GM21360 (cell line): Measurements from ENCODE around the gene PRRG1.
"Not testable (repeated sequence)": the region's sequence is repeated elsewhere in the genome, so short reads cannot be mapped to it uniquely, and the experiment has no call there.

Experiments used
- ATAC-seq: cut with Tn5 transposase; IDR thresholded peaks from one replicate; pipeline ENCODE4 v1.9.1; 2021; ENCODE audit warnings: mild to moderate bottlenecking, moderate library complexity; ENCODE audit not compliant: unreplicated experiment

The PRRG1 gene

DNA sequence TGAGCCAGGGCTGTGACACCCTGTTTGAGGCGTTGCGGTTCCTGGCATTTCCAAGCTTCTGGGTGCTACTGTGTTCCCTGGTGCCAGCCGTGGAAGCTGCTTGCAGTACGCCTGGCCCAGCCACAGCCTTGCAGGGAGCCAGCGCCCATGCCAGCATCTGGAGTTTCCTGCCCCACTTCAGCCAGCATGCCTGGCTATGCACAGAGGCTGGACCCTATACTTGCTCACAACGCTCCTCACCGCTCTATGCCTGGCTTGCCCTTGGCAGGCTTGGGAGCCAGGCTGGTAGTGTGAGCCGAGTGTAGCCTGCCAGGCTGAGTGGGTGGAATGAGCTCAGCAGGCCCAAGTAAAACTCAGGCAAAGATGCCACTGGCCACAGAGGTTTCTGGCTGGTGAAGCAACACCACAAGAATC, 22.4 kb downstream of the PRRG1 start:
- ATAC-seq = no peak

DNA sequence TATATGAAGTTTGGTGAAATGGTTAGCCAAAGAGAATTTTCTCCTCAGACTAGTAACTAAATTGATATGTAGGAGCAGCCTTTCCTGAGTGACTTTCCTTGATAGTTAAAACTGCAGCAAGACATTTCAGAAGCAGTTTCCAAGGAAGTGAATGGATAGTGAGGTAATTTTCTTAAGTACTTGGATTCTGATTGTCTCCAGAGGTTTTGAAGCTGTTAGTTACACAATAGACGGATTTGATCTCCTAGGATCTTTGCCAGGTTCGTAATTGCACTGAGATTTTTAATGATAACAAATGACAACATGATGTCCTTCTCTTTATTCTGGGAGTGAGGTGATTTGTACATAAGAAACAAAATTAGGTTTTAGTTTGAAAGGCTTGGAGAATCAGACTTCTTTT, 29.2 kb downstream of the PRRG1 start:
- ATAC-seq = no peak

DNA sequence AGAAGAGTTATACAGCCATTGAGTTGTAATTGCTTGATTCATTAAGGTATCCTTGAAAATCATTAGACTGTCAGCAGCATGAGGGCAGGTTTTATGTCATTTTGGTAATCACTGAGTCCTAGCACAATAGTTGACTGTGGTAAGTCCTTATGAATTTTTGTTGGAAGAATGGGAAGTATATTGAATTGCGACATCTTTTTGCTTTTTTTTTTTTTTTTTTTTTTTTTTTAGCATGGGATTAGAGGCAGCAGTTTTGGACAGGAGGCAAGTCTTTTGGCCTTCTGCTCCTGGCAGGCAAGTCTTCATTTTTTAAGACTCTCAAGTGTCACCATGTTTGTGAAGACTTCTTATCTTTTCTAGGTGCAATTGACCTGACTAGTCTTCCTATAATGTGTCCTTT, 29.7 kb downstream of the PRRG1 start:
- ATAC-seq = no peak

DNA sequence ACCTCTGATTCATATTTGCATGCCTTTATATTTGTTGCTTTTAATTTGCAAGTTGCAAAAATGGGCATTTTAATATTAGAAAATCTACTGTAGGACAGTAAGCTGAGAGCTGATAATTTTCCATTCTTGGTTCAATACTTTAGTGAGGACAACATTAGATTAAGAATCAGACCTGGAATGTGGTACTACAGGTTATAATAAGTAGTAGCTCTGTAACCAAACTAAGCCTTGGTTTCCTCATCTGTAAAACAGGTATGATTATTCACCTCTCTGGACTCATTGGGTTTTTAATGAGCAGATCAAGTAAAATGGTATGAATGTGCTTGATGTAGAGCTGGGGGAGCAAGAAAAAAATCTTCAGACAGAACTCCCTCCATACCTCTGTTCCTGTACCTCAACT, 31.1 kb downstream of the PRRG1 start:
- no peak for ATAC-seq

DNA sequence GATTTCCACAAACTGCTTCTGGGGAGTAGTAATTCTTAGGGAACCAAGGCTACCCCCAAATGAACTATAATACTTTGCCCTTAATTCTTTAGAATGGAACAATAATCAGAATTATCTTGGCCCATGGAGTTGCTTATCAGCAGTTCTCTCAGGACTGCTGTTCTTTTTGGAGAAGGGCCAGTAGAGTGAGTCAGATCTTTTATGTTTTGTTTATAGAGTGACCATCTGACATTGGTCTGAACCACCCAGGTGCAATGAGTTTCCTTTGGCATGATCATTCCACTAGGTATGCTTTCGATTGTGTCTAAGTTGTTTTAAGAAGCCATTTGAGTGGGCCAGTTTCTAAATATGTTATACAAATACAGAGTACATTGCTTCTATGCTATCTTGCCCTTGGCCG, 31.8 kb downstream of the PRRG1 start:
- ATAC-seq = no peak

DNA sequence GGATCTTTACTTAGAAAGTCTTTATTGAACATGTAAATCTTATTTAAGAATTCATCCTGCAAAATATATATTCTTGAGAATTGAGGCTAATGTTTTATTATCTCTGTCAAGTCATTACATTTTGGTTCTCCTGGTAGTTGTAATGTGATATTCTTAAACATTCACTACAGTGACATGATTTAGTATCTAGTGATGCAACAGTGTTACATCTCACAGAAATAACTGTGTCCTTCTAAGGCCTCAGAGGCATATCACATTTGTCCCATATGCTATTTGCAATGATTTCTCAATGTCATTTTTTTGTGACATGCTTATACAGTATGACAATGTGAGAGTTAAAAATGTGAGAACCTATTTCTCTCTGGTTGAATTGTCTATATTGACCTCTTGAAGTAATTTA, 34.1 kb downstream of the PRRG1 start:
- no peak for ATAC-seq

DNA sequence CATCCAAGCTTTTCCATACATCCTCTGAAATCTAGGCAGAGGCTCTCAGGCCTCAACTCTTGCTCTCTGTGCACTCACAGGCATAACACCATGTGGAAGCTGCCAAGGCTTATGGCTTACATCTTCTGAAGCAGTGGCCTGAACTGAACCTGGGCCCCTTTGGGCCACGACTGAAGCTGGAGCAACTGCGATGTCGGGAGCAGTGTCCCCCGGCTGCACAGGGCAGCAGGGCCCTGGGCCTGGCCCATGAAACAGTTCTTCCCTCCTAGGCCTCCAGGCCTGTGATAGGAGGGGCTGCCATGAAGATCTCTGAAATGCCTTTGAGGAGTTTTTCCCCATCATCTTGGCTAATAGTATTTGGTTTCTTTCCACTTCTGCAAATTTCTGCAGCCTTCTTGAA, 39.2 kb downstream of the PRRG1 start:
- ATAC-seq = no peak

DNA sequence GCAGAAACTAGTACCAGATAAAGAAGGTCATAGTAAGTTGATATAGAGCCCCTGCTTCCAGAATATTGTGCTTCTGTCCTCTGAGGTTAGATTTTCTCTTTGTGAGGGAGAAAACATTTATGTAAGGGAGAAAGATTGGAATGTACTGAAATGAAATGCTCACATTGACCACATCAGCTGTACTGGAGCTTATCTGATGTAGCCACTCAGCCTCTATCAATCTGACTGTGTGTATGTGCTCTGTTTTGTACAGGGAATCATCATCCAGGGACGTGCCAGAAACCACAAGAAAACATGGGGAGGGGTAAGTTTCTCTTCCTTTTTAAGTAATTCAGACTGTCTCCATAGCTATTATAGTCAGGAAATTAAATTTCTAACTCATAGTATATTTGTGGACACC, 56.8 kb downstream of the PRRG1 start:
- no peak for ATAC-seq

DNA sequence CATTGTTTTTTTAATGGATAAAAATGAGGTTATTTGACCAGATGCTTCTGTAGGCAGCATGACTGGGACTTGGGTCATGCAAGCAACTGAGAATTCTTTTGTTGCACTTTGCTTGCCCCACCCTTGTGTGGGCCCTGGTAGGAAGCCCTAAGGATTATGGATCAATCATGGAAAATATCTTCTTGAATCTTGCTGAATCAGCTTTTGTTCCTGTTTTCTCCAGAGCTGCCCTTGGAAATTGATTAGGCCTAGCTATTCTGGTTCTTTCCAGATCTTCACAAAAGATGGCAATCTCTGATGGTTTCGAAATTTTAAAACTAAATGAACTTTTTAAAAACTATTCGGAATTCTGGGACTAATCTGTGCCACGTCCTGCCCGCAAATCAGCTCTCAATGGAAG, 58.6 kb downstream of the PRRG1 start:
- ATAC-seq = no peak

DNA sequence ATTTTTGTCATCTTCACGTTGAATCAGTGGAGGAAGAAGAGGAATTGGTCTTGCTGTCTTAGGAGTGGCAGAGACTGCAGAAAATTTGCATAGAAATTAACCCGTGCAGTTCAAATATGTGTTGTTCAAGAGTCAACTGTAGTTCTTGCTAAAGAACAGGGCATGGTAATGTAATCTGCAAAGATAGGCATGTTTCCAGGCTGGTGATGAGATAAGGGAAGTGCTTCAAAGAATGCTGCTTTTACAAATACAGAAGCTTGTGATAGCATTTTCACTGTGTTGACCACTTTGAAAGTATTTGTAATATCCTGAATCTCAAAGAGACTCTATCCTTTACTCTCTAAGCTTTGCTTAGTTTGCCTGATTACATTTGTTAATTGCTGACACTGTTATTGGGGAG, 60.1 kb downstream of the PRRG1 start:
- ATAC-seq = no peak

DNA sequence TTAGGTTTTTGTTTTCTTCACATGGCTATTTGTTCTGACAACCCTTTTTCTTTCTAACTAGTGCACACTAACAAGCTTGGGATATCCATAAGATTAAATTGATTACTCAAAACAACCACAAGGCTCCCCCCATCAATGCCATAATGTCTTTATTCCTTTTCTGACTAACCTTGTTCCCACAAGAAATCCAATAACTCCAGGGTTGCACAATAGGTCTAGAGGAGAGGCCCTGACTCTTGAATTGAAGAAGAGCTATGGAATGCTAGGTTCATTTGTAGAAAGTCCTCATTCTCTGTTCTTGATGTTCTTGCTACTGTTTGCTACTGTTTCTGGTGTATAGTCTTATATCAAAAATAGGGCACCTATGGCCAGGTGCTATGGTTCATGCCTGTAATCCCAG, 71.0 kb downstream of the PRRG1 start:
- ATAC-seq = no peak

DNA sequence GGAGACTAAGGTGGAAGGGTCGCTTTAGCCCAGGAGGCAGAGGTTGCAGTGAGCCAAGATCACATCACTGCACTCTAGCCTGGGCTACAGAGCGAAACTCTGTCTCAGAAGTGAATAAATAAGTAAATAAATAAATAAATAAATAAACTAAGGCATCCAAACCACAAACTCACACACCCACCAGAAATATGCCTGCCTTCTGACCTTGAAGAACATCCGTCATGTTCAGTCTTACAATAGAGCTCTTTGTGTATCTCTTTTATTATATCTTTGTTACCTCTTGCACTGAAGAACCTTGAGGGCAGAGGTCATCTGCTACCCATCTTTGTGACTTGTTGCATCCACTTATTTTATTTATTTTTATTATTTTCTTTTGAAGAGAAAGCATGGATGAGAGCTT, 71.6 kb downstream of the PRRG1 start:
- no peak for ATAC-seq

DNA sequence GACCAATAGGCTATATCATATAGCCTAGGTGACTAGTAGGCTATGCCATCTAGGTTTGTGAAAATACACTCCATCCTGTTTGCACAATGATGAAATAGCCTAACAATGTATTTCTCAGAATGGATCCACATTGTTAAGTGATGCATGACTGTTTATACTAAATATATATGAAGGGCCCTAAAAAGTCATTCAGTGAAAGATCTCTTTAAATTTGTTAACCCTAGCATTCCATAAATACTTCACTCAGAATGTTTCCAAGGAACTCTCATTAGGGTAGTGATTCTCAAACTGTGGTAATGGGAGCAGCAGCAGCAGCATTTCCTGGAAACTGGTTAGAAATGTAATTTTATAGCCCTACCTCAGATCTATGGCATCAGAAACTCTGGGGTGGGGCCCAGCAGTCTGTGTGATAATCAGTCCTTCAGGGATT, 74.9 kb downstream of the PRRG1 start:
- no peak for ATAC-seq

DNA sequence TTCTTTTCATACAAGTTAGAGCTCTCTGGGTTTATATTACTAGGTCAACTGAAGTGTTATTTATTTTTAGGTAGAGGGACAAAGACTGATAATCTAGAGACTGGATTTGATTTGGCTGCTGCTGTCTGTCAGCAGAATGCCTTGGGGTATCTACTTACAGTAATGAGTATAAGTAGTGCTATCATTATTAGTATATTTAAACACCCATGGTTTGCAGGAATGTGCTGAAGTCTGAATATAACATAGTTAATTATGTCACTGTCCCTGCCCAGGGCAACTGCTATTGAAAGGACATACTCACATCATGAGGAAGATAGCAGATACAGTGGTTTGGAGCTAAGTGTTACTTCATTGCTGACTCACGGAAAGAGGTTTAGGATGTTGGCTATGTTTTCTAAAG, 76.2 kb downstream of the PRRG1 start:
- no peak for ATAC-seq

DNA sequence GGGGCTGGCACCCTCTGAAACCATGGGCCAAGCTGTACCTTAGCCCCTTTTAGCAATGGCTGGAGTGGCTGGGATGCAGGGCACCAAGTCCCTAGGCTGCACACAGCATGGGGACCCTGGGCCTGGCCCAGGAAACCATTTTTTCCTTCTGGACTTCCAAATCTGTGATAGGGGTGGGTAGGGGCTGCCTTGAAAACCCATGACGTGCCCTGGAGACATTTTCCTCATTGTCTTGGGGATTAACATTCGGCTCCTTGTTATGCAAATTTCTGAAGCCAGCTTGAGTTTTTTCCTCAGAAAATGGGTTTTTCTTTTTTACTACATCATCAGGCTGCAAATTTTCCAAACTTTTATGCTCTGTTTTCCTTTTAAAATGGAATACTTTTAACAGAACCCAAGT, 79.8 kb downstream of the PRRG1 start:
- not testable (repeated sequence) for ATAC-seq

DNA sequence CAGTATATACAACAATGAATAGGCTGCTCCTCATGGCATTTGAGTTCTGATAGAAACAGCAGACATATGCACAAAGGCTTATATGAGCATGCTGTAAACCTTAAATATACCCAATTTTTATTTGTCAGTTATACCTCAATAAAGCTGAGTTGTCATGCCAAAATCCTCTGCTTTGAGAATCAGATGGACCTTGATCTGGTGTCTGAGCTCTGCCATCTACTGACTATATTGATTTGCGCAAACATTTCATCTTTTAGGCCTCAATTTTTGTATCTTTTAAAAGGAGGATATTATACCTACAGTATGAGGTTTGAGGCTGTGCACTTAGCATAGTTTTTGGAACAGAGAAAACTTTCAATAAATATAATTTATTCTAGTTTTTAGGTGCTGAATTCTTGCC, 85.2 kb downstream of the PRRG1 start:
- ATAC-seq = no peak

DNA sequence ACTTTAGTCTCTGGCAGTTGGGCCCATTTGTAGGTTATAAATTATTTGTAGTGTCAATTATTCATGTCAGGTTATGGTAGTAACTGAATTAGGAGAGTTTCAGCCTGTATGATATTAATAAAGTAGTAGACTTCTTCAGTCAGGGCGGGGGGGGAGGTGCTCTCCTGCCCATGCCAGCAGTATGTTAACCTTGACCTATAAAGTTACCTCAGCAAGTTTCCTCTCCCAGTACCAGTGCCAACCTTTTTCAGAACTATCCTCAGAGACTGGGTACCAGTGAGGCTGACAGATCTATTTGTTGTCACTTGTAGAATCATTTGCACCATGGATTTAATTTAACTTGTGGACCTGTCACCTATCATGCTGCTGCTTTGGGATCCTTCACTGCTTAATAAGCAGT, 88.0 kb downstream of the PRRG1 start:
- ATAC-seq = no peak

DNA sequence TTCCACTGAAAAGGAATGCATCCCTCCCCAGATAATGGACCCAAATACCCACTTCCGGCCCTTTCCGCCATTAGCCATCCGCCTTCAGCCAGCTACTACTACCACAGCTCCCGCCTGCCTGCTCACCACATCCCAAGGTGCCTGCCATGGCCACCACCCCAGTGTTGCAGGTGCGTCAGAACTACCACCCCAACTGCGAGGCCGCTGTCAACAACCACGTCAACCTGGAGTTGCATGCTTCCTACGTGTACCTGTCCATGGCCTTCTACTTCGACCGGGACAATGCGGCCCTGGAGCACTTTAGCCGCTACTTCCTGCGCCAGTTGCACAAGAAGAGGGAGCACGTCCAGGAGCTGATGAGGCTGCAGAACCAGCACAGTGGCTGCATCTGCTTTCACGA, 92.2 kb downstream of the PRRG1 start:
- ATAC-seq = no peak

DNA sequence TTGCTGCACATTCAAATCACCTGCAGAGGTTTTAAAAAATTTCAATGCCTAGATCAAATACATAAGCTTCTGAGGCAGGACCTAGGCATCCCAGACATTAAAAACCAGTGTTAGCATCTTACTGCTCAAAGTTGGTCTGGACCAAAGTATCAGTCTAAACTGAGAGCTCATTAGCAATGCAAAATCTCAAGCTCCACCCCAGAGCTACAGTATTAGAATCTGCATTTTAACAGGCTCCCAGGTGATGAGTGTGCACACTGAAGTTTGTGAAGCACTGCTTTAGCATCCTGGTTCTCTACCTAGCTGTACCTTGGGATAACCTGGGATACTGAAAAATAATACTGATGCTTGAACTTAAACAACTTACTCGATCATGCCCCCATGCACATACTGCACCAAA, 96.0 kb downstream of the PRRG1 start:
- ATAC-seq = no peak

DNA sequence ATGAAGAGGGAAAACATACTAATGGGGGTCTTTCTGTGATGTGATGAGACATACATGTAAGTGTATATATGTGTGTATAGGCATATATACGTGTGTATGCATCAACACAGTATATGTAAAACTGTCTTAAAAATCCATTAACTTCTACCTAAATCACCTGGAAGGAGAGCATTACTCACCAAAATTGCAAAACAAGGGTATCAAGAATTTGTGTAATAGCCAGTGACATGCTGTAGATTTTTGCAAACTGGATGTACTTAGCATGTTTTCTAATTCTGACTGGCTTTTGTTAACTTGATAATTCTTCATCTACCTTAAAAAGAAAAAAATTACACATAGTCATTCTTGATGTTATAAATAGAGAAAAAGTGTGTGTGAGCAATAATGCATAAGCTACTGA, 104.7 kb downstream of the PRRG1 start:
- no peak for ATAC-seq

DNA sequence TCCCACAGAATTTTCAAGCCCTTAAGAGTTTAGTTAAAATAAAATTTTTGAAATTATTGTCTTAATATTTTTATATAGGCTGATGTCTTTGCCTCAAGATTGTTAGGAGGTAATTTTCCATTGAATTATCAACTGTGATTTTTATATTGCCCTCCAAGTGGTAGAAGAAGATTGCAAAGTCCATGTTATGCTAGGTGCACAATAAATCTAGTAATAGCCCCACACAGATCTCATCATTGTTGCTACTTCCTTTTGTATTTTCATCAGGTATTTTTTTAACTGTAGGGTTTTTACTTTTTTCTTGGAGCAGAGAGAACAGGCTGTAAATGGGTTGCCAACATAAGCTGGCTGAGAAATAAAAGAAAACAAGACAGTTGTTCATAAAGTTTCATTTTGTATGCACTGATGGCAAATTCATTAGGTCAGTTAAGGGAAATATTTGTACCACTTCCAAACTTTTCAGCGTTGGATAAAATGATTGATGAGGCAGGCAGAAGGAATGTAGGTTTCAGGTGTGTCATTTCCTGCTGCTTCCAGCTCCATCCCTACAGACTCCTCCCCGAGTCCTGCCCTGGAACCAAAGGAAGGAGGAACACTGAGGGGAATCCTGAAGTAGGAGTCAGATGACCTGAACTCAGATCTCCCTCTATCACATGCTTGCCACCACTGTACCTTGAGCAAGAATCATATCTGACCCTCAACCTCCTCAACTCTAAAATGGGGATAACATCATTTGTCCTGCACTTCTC, 105.5 kb downstream of the PRRG1 start:
- ATAC-seq = no peak

DNA sequence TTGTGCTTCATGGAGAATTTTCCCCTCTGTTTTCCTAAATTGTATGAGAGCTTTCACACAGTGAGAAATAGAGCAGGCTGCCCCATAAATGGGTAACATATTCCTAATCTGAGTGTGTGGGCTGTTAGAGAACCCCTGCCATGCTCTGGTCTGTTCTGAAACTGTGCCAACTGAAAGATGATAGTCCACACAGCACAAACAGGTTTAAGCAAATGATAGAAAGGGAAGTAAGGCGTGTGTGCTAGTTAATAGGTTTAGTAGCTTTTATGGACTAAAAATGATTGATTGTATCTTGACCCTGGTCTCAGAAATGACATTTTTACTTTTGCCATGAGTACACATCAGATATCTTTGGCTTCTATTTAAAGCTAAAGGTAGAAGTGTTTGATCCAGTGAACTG, 106.2 kb downstream of the PRRG1 start:
- ATAC-seq = no peak

DNA sequence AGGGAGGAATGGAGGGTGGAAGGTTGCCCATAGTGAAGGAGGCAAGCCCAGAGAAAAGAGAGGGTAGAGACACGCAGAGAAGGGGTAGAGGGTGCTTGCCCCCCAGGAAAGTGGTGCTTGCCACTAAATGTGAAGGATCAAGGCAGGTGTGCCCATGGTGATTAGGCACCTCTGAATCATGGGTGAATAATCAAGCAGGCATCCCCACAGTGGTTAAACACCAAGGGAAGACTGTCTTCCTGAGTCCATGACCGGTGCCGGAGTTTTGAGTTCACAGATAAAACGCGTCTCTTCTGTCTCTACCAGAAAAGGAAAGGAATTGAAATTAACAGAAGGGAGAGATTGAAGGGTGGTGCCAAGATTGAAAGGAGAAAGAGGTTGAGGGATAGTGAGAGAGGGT, 111.1 kb downstream of the PRRG1 start:
- not testable (repeated sequence) for ATAC-seq
